Upper lobe of left lung (tissue), 6 donors: ENCODE data around the gene CALN1. TPM values are rescaled to one million over a fixed set of nuclear protein-coding genes. Genes with fewer than 3 reads are reported as not detected.

Experiments
- ATAC-seq, 2 donors: fragments of 200-7000 bp; cut with Tn5 transposase; one replicate each; pipeline ENCODE4 v1.9.1; 2022; ENCODE audit warnings: mild to moderate bottlenecking in 2 of 2, moderate library complexity in 2 of 2; ENCODE audit not compliant: low FRiP score in 2 of 2
- DNase-seq, 2 donors: peaks; one replicate each; pipeline ENCODE4 v3.0.0-alpha.2; 2019 to 2020
- H3K27ac ChIP-seq, 4 donors: fragments of 200-600 bp; sonication (generic); one replicate each; pipeline ENCODE4 v1.5.1; 2016 to 2019
- H3K27me3 ChIP-seq, 4 donors: fragments of 200-600 bp; sonication (generic); one replicate each; pipeline ENCODE4 v1.5.1; 2017 to 2019
- H3K36me3 ChIP-seq, 4 donors: fragments of 200-600 bp; sonication (generic); one replicate each; pipeline ENCODE4 v1.5.1; 2016 to 2019
- H3K4me1 ChIP-seq, 4 donors: fragments of 200-600 bp; sonication (generic); one replicate each; pipeline ENCODE4 v1.5.1; 2018 to 2019
- H3K4me3 ChIP-seq, 4 donors: fragments of 200-600 bp; sonication (generic); one replicate each; pipeline ENCODE4 v1.5.1; 2017 to 2019; ENCODE audit warnings: mild to moderate bottlenecking in 2 of 4, moderate library complexity in 1 of 4
- H3K9me3 ChIP-seq, 4 donors: fragments of 200-600 bp; sonication (generic); one replicate each; pipeline ENCODE4 v1.5.1; 2018 to 2019
- EP300 ChIP-seq, 4 donors: sonication (generic); formaldehyde crosslinking; IDR thresholded peaks; one replicate each; pipeline ENCODE4 v1.5.1; 2017; ENCODE audit warnings: antibody characterized with exemption in 4 of 4, control low read depth in 2 of 4
- POLR2A ChIP-seq, 4 donors: fragments of 450-650 bp; IDR thresholded peaks; one replicate each; pipeline ENCODE4 v1.5.1; 2016 to 2017; ENCODE audit warnings: antibody characterized with exemption in 4 of 4, mild to moderate bottlenecking in 2 of 4
- POLR2AphosphoS5 ChIP-seq, 2 donors: sonication (generic); formaldehyde crosslinking; IDR thresholded peaks; one replicate each; pipeline ENCODE4 v1.5.1; 2017; ENCODE audit warnings: antibody characterized with exemption in 2 of 2
- WGBS, 2 donors: methylation state at CpG; one replicate each; pipeline ENCODE4 v1.1.5; 2017 to 2018; 5-methylcytosine and 5-hydroxymethylcytosine counted together
- total RNA-seq, 6 donors: library from RNA; depleted of rRNA in 4 of 6; stranded (reverse); fragments of >200 nt in 4 of 6; gene quantifications; one replicate each; pipeline versions ENCODE4 v1.1.0 to v1.2.1, GENCODE V29; 2016 to 2021
- TF ChIP-seq, protein P1 (sequence below), 6 experiments: fragments of 450-650 bp in 4 of 6; fragments of 200-600 bp in 2 of 6; sonication (generic) in 2 of 6; IDR thresholded peaks; one replicate each; pipeline ENCODE4 v1.5.1; 2016 to 2019; ENCODE audit warnings: antibody characterized with exemption in 6 of 6
- donor health status: DM: no; HTN: no; CAD: no; lungs with moderate emphysema.
- donor health status: DM: no; HTN: yes; CAD: no; lungs with severe emphysema.

The CALN1 gene
- total RNA-seq, 6 donors from 2014 or later, result 0.24 to 0.46 TPM; not detected in 4

DNA sequence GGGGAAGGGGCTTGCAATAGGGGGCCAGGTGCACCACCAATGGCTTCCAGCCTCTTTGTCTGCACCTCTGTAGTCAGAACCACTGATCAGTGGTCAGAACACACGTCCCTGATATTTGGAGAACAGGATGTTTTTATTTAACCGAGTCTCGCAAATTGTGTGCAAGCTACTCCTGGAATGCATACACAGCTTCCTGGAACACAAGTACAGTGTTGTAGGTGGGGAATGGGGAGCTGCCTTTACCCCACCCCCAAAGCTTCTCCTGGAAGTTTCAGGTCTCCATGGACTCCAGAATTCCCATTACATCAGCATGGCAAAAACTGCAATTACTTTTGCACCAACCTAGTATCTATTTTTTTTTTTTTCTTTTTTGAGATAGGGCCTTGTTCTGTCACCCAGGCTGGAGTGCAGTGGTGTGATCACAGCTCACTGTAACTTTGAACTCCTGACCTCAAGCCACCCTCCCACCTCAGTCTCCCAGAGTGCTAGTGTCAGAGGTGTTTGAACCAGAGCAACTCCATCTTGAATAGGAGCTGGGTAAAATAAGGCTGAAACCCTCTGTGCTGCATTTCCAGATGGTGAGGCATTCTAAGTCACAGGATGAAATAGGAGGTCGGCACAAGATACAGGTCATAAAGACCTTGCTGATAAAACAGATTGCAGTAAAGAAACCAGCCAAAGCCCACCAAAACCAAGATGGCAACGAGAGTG lies 374.0 kb downstream of the CALN1 start:
- Histone ChIP-seq H3K4me1 (no peaks in the 10 kb centered on the region), H3K27ac (no peak overlapping the region), H3K36me3 (no peaks in the 10 kb centered on the region), H3K4me3 (no peak overlapping the region), H3K9me3 (no peaks in the 10 kb centered on the region), H3K27me3 (no peaks in the 10 kb centered on the region)
- no peak for DNase-seq
- 71 to 74% methylated on average over 5 of the region's 5 CpGs for WGBS, 2 donors
- TF ChIP-seq EP300 (IDR thresholded peaks at IDR 0.05) (no peak), POLR2AphosphoS5 (IDR thresholded peaks at IDR 0.05) (no peak), POLR2A (IDR thresholded peaks at IDR 0.05) (no peak)
- TF ChIP-seq, protein P1, sequence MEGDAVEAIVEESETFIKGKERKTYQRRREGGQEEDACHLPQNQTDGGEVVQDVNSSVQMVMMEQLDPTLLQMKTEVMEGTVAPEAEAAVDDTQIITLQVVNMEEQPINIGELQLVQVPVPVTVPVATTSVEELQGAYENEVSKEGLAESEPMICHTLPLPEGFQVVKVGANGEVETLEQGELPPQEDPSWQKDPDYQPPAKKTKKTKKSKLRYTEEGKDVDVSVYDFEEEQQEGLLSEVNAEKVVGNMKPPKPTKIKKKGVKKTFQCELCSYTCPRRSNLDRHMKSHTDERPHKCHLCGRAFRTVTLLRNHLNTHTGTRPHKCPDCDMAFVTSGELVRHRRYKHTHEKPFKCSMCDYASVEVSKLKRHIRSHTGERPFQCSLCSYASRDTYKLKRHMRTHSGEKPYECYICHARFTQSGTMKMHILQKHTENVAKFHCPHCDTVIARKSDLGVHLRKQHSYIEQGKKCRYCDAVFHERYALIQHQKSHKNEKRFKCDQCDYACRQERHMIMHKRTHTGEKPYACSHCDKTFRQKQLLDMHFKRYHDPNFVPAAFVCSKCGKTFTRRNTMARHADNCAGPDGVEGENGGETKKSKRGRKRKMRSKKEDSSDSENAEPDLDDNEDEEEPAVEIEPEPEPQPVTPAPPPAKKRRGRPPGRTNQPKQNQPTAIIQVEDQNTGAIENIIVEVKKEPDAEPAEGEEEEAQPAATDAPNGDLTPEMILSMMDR (IDR thresholded peaks at IDR 0.05), result no peak
- ATAC-seq, result no peak

DNA sequence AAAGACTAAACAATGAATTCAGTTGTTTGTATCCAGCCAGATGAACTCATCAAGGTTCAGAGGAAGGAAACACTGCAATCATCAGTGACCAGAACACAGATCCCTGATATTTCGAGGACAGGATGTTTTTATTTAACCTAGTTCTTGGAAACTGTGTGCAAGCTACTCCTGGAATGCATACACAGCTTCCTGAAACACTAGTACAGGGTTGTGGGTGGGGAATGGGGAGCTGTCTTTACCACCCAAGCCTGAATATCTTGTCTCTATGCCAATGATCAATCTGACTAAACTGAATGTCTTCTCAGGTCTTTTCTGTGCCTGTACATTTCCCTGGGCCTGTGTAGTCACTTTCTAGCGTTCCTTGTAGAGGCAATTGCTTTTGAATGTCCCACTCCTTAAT lies 374.6 kb downstream of the CALN1 start:
- ATAC-seq, result peak in 1 of 2 donors; percentile 38
- TF ChIP-seq POLR2A (IDR thresholded peaks at IDR 0.05) (no peak), EP300 (IDR thresholded peaks at IDR 0.05) (no peak), POLR2AphosphoS5 (IDR thresholded peaks at IDR 0.05) (no peak)
- TF ChIP-seq, protein P1 (IDR thresholded peaks at IDR 0.05), result no peak
- no peak overlapping the region for H3K4me3 ChIP-seq
- H3K4me1 ChIP-seq, result no peaks in the 10 kb centered on the region
- no peaks in the 10 kb centered on the region for H3K36me3 ChIP-seq
- no peaks in the 10 kb centered on the region for H3K27me3 ChIP-seq
- H3K27ac ChIP-seq, result no peak overlapping the region
- no peak for DNase-seq
- no peaks in the 10 kb centered on the region for H3K9me3 ChIP-seq
- 51 to 52% methylated on average over 2 of the region's 2 CpGs for WGBS, 2 donors

DNA sequence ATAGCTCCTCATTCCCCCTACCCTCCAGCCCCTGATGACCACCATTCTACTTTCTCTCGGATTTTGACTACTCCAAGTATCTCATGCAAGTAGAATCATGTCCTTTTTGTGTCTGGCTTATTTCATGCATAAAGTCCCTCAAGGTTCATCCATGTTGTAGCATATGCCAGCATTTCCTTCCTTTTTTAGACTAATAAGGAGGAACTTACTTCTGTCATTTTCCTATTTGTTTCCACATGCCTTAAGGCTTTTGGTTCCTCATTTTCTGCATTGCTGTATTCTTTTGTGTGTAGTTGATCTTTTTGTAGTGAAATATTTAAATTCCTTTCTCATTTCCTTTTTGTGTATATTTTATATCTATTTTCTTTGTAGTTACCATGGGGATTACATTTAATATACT lies 376.9 kb downstream of the CALN1 start:
- ATAC-seq (peak in 1 of 2 donors; percentile 54), DNase-seq (no peak)
- Histone ChIP-seq H3K9me3 (no peaks in the 10 kb centered on the region), H3K4me3 (no peak overlapping the region), H3K36me3 (no peaks in the 10 kb centered on the region), H3K27me3 (no peaks in the 10 kb centered on the region), H3K4me1 (no peaks in the 10 kb centered on the region), H3K27ac (no peak overlapping the region)
- 67 to 84% methylated on average over 1 of the region's 1 CpG for WGBS, 2 donors
- TF ChIP-seq, protein P1 (IDR thresholded peaks at IDR 0.05), result no peak
- TF ChIP-seq POLR2AphosphoS5 (IDR thresholded peaks at IDR 0.05) (no peak), POLR2A (IDR thresholded peaks at IDR 0.05) (no peak), EP300 (IDR thresholded peaks at IDR 0.05) (no peak)

DNA sequence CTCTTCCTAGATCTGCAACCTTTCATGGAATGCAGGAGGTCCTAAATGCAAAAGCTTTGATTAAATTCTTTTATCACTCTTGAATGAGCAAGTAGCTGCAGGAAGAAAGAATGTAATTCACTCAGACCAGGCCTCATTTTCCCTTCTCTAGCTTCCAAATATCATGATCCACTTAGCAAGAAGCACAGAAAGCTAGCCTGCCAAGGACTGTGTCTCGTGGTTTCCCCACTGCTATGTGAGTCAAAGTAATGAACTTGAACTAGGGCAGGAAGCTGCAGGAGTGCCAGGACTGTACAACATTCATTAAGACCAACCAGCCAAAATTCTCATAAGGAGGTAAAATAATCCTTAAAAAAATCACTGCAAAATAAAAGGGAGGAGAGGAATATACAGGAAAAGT lies 379.2 kb downstream of the CALN1 start:
- no peaks in the 10 kb centered on the region for H3K4me1 ChIP-seq
- ATAC-seq, result no peak
- no peaks in the 10 kb centered on the region for H3K27me3 ChIP-seq
- no peaks in the 10 kb centered on the region for H3K36me3 ChIP-seq
- H3K27ac ChIP-seq, result no peak overlapping the region
- DNase-seq, result no peak
- H3K9me3 ChIP-seq, result no peaks in the 10 kb centered on the region
- TF ChIP-seq POLR2AphosphoS5 (IDR thresholded peaks at IDR 0.05), result no peak
- no peak for TF ChIP-seq EP300 (IDR thresholded peaks at IDR 0.05)
- TF ChIP-seq POLR2A (IDR thresholded peaks at IDR 0.05), result no peak
- TF ChIP-seq, protein P1 (IDR thresholded peaks at IDR 0.05), result no peak
- no peak overlapping the region for H3K4me3 ChIP-seq
- 45 to 53% methylated on average over 1 of the region's 1 CpG for WGBS, 2 donors
